WTC11 (cell line): ENCODE results near the gene NLGN4X. TPM values are rescaled to one million over a fixed set of nuclear protein-coding genes. Genes with fewer than 3 reads are reported as not detected.
"Not testable (repeated sequence)": the region's sequence is repeated elsewhere in the genome, so short reads cannot be mapped to it uniquely, and the experiment has no call there.

Experiments used
- ATAC-seq: fragments of 200-7000 bp; cut with Tn5 transposase; 2 replicates; pipeline ENCODE4 v1.10.0; 2021; ENCODE audit warnings: mild to moderate bottlenecking, moderate library complexity
- CTCF ChIA-PET: fragments of 300-600 bp; sonication (Branson Sonifier 250); formaldehyde crosslinking; loops from one replicate; lab custom pipeline; 2021; ENCODE audit warnings: antibody characterized with exemption; lab: Charles Lee
- POLR2A ChIA-PET: fragments of 350-600 bp; sonication (Branson Sonifier 250); formaldehyde crosslinking; loops from one replicate; lab custom pipeline; 2021; ENCODE audit warnings: antibody characterized with exemption; lab: Charles Lee
- DNase-seq: peaks from one replicate; pipeline ENCODE4 v3.0.0; 2021; ENCODE audit warnings: low spot score
- H3K27ac Mint-ChIP-seq: 2 replicates; pipeline ENCODE4 v1.8.0; 2021; ENCODE audit warnings: mixed read lengths
- H3K27me3 Mint-ChIP-seq: 2 replicates; pipeline ENCODE4 v1.8.0; 2021; ENCODE audit warnings: low read depth, mild to moderate bottlenecking, moderate library complexity, mixed read lengths
- H3K36me3 Mint-ChIP-seq: 2 replicates; pipeline ENCODE4 v1.8.0; 2021; ENCODE audit warnings: mixed read lengths
- H3K4me1 Mint-ChIP-seq: 2 replicates; pipeline ENCODE4 v1.8.0; 2022; ENCODE audit warnings: mixed read lengths
- H3K4me3 Mint-ChIP-seq: 2 replicates; pipeline ENCODE4 v1.8.0; 2021; ENCODE audit warnings: mild to moderate bottlenecking, moderate library complexity, mixed read lengths
- H3K9me3 Mint-ChIP-seq: 2 replicates; pipeline ENCODE4 v1.8.0; 2021; ENCODE audit warnings: mixed read lengths
- AFF4 ChIP-seq: sonication (generic); formaldehyde crosslinking; IDR thresholded peaks from 2 replicates; pipeline ENCODE4 v1.8.1; 2023; ENCODE audit warnings: mild to moderate bottlenecking, missing genetic modification reagents, borderline replicate concordance
- ATF3 ChIP-seq: sonication (generic); formaldehyde crosslinking; conservative IDR thresholded peaks from 2 replicates; pipeline ENCODE4 v1.8.1; 2022; ENCODE audit warnings: mild to moderate bottlenecking, missing genetic modification reagents
- CTCF ChIP-seq: fragments of 200-600 bp; IDR thresholded peaks from 2 replicates; pipeline ENCODE4 v1.8.0; 2022; ENCODE audit warnings: antibody characterized with exemption
- E2F1 ChIP-seq: sonication (generic); formaldehyde crosslinking; IDR thresholded peaks from 2 replicates; pipeline ENCODE4 v1.8.0; 2022; ENCODE audit warnings: mild to moderate bottlenecking, missing genetic modification reagents
- FOXJ3 ChIP-seq: sonication (generic); formaldehyde crosslinking; IDR thresholded peaks from 2 replicates; pipeline ENCODE4 v1.9.0; 2021; ENCODE audit warnings: missing genetic modification reagents, mild to moderate bottlenecking, borderline replicate concordance
- JAZF1 ChIP-seq: fragments of 250-450 bp; sonication (Bioruptor Pico); IDR thresholded peaks from 2 replicates; pipeline ENCODE4 v1.9.0; 2021; ENCODE audit warnings: moderate library complexity, mild to moderate bottlenecking, inconsistent platforms
- NFATC4 ChIP-seq: fragments of 250-450 bp; sonication (Bioruptor Pico); IDR thresholded peaks from 2 replicates; pipeline ENCODE4 v1.9.0; 2021; ENCODE audit warnings: mild to moderate bottlenecking
- NFYB ChIP-seq: sonication (generic); formaldehyde crosslinking; conservative IDR thresholded peaks from 2 replicates; pipeline ENCODE4 v1.8.0; 2022; ENCODE audit warnings: low read depth, missing genetic modification reagents
- NR1H2 ChIP-seq: sonication (generic); formaldehyde crosslinking; IDR thresholded peaks from 2 replicates; pipeline ENCODE4 v1.9.0; 2021; ENCODE audit warnings: mild to moderate bottlenecking, moderate library complexity, missing genetic modification reagents
- NR2C2 ChIP-seq: sonication (generic); formaldehyde crosslinking; IDR thresholded peaks from 2 replicates; pipeline ENCODE4 v1.8.0; 2022; ENCODE audit warnings: mild to moderate bottlenecking, missing genetic modification reagents
- NR3C1 ChIP-seq: sonication (generic); formaldehyde crosslinking; conservative IDR thresholded peaks from 2 replicates; pipeline ENCODE4 v1.8.1; 2023; ENCODE audit warnings: low read depth, mild to moderate bottlenecking, missing genetic modification reagents
- PRDM15 ChIP-seq: sonication (generic); formaldehyde crosslinking; IDR thresholded peaks from 2 replicates; pipeline ENCODE4 v1.8.0; 2022; ENCODE audit warnings: missing genetic modification reagents
- PREB ChIP-seq: sonication (generic); formaldehyde crosslinking; IDR thresholded peaks from 2 replicates; pipeline ENCODE4 v1.8.1; 2022; ENCODE audit warnings: mild to moderate bottlenecking, missing genetic modification reagents, moderate library complexity, borderline replicate concordance
- ZNF121 ChIP-seq: sonication (generic); formaldehyde crosslinking; IDR thresholded peaks from 2 replicates; pipeline ENCODE4 v1.8.0; 2023; ENCODE audit warnings: missing genetic modification reagents
- ZNF219 ChIP-seq: sonication (generic); formaldehyde crosslinking; IDR thresholded peaks from 2 replicates; pipeline ENCODE4 v1.8.0; 2023; ENCODE audit warnings: missing genetic modification reagents, mild to moderate bottlenecking, borderline replicate concordance
- ZNF423 ChIP-seq: fragments of 250-450 bp; sonication (Bioruptor Pico); IDR thresholded peaks from 2 replicates; pipeline ENCODE4 v2.1.2; 2022; ENCODE audit warnings: mild to moderate bottlenecking, moderate library complexity
- total RNA-seq: library from RNA; stranded (reverse); gene quantifications from 3 replicates; pipeline ENCODE4 v1.2.3, GENCODE V29; 2021

The NLGN4X gene
- total RNA-seq, 1 experiment from 2014 or later = 53.8 TPM

- no peak for TF ChIP-seq PREB (CRISPR knock-in tag)
- TF ChIP-seq ZNF121 (CRISPR knock-in tag) = no peak
- no peak for TF ChIP-seq AFF4 (CRISPR knock-in tag)
- no peak for TF ChIP-seq ATF3 (CRISPR knock-in tag)
- TF ChIP-seq JAZF1 (CRISPR knock-in tag) = no peak
- TF ChIP-seq ZNF423 (CRISPR knock-in tag) = no peak
- no peak for TF ChIP-seq NFATC4 (CRISPR knock-in tag)
- TF ChIP-seq NR2C2 (CRISPR knock-in tag) = no peak
- TF ChIP-seq CTCF = no peak
- TF ChIP-seq NFYB = no peak
- no peak for TF ChIP-seq FOXJ3 (CRISPR knock-in tag)
- no peak for TF ChIP-seq NR3C1 (CRISPR knock-in tag)
- TF ChIP-seq E2F1 (CRISPR knock-in tag) = no peak
- TF ChIP-seq NR1H2 (CRISPR knock-in tag) = no peak
- TF ChIP-seq, all 79 proteins: peak for 0
These were observed 321.5 kb downstream of the NLGN4X start (continued) for GRCh38 chrX:5907207-5907606.

GRCh38 chrX:5903586-5904190, 325.0 kb downstream of the NLGN4X start:
- H3K4me1 Mint-ChIP-seq, H3K9me3 Mint-ChIP-seq, H3K27me3 Mint-ChIP-seq, POLR2A ChIA-PET, H3K4me3 Mint-ChIP-seq, H3K27ac Mint-ChIP-seq, CTCF ChIA-PET, ATAC-seq, DNase-seq: not testable (repeated sequence)
- peaks cover 28% of the 10 kb centered on the region for H3K36me3 Mint-ChIP-seq

GRCh38 chrX:5898463-5898862, 330.2 kb downstream of the NLGN4X start:
- Mint-ChIP-seq H3K36me3 (peaks cover 14% of the 10 kb centered on the region), H3K4me1 (no peaks in the 10 kb centered on the region; the same call in 1 of the 2 replicates), H3K27me3 (no peaks in the 10 kb centered on the region), H3K4me3 (no peak overlapping the region), H3K27ac (no peak overlapping the region), H3K9me3 (no peaks in the 10 kb centered on the region)
- DNase-seq (no peak), ATAC-seq (no peak)
- ChIA-PET POLR2A (no interaction called here), CTCF (no interaction called here)
- TF ChIP-seq ZNF219 (CRISPR knock-in tag) (no peak), AFF4 (CRISPR knock-in tag) (no peak), PRDM15 (no peak)
